Dermis microvascular lymphatic vessel endothelial cell (primary cell): ENCODE data around the gene CCNB2. TPM values are rescaled to one million over a fixed set of nuclear protein-coding genes. Genes with fewer than 3 reads are reported as not detected.
"Not testable (repeated sequence)": the region's sequence is repeated elsewhere in the genome, so short reads cannot be mapped to it uniquely, and the experiment has no call there.

Experiments used
- DNase-seq, 2 donors: peaks; one replicate each; pipeline versions ENCODE4 v3.0.0 to v3.0.0-alpha.2; 2010; ENCODE audit warnings: low read depth in 2 of 2
- total RNA-seq: library from RNA; depleted of rRNA; stranded (reverse); fragments of >200 nt; gene quantifications from 2 replicates; pipeline ENCODE4 v1.2.1, GENCODE V29; 2014

The CCNB2 gene
- total RNA-seq = 9.5 and 30.4 TPM in 2 replicates

DNA sequence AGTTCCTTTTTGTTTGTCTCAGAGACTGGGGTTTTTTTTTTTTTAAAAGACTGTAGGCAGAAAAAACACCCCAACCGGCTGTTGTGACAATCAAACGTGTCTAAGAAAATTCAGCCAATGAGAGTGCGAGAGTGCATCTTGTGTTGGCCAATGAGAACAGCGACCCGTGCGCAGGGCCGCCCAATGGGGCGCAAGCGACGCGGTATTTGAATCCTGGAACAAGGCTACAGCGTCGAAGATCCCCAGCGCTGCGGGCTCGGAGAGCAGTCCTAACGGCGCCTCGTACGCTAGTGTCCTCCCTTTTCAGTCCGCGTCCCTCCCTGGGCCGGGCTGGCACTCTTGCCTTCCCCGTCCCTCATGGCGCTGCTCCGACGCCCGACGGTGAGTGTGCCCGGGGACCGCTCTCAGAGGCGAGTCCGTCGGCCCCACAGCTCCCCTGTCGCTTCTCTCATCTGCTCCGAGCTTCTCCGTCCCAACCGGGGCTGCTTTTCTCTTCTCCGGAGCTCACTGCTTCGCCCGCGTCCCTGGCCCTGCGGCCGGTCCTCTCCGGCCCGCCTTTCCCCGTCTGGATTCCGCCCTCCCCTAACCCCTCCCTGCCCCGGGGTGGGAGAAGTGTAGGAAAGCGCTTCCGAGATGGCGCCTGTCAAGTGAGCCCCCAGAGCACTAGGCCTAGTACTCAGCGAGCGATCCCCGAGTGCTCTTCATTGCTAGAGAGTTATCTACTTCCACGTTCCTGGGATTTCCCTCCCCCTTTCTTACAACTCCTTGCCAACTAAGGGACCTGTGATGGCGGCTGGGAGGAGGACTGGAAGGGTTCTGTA is at the start of gene CCNB2:
CCNB2 (plus strand) TSS at position 235 of the 821 bp plus-strand sequence; CDS start at position 358, 123 bp downstream.
- peak; percentile 87 to 94 for DNase-seq

DNA sequence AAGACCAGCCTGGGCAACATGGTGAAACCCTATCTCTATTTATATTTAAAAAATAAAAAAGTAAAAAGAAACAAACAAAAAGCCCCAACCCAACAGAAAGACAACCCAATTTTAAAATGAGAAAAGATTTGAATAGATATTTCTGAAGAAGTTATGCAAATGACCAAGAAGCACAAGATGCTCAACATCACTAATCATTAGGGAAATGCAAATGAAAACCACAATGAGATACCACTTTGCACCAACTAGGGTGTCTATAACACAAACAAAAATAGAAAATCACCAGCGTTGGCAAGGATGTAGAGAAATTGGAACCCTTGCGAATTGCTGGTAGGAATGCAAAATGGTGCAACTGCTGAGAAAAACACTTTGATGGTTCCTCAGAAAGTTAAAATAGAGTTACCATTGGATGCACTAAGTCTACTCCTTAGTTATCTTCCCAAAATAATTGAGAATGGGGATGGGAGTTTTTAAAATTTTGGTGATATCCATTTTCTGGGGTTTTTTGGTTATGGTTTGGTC is 45.8 kb upstream of the CCNB2 start:
- no peak for DNase-seq

DNA sequence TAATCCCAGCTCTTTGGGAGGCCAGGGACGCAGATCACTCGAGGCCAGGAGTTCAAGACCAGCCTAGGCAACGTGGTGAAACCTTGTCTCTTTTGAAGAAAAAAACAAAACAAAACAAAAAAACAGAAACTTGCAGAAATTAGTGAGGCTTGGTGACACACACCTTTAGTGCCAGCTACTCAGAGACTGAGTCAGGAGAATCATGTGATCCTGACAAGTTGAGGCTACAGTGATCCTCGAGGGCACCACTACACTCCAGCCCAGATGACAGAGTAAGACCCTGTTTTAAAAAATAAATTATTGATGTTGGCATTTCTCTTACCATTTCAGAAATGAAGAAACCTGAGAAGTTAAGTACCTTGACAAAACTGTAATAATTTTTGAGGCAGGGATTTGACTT is 44.6 kb upstream of the CCNB2 start:
- no peak for DNase-seq

DNA sequence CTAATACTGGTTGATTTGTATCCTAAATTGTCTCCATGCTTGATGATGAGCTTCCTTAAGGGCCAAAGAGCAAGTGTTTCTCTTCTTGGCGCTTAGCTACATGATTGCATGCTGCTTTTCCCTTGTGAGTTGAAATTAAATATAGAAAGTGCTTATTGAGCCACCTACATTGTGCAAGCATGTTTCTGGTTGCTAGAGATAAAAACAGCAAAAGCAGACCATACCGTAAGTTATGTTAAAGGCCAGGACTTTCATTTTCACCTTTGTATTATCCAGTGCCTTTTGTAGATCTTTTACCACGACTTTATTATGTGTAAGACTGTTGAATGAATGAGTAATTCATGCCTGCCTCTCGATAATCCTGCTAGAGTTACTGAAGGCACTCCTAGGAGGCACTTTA is 41.9 kb upstream of the CCNB2 start:
- no peak for DNase-seq

DNA sequence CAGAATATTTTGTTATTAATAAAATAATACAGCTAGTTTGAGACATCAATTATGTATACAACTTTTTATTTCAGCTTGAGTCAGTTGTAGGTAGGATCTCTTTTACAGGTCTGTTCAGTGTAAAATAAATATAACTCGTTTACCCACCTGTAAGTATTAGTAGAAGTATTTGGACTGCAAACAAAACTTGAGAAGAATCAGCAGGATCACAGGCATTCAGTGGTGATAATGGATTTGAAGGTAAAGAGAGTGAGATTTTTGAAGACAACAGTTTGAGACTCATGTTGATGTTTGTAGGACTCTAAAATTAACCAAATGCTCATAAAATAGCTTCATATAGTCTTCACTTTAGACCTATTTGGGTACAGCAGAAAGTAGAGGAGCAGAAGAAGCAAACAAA is 35.5 kb upstream of the CCNB2 start:
- DNase-seq = no peak

DNA sequence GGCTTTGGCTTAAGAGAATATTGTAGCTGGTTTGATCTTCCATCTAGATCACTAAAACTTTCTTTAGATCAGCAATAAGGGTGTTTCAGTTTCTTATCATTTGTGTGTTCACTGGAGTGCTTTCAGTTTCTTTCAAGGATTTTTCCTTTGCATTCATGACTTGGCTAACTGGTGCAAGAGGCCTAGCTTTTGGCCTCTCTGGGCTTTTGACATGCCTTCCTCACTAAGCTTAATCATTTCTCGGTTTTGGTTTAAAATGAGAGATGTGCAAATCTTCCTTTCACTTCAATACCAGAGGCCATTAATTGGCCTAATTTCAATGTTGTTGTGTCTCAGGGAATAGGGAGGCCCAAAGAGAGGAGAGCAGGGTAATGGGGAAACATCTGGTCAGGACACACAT is 30.3 kb upstream of the CCNB2 start:
- no peak for DNase-seq

DNA sequence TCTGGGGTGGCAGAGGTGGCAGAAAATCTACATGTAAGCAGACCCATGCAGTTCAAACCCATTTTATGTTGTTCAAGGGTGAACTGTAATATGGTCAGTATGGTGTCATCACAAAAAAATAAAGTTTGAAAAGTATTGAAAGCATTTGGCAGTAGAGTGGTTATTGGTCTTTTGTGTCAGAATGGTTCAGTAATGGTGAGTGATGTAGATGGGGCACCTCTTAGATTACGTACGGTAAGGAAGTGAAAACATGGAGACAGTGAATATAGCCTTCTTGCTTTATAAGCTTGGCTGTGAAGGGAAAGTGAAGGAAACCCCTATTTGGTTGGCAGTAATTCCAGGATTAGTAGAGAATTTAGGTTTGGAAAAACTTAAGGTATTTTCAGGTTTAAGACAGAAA is 17.2 kb upstream of the CCNB2 start:
- no peak for DNase-seq

DNA sequence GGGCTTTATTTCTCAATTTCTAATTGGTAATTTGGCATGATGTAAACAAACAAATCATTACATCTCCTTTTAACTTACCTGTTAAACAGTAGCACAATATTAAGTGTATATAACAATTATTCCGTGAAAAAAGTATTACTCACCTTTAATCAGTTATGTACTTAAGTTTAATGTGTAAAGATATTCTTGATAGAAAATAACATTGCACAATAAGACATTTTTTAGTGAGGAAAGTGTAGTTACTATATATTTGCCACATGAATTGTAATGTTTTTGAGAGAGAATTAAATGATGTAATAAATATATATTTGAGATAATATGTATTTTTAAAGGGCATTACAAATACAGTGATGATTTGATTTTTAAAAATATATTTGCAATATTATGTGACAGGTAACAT is 10.9 kb upstream of the CCNB2 start:
- no peak for DNase-seq

DNA sequence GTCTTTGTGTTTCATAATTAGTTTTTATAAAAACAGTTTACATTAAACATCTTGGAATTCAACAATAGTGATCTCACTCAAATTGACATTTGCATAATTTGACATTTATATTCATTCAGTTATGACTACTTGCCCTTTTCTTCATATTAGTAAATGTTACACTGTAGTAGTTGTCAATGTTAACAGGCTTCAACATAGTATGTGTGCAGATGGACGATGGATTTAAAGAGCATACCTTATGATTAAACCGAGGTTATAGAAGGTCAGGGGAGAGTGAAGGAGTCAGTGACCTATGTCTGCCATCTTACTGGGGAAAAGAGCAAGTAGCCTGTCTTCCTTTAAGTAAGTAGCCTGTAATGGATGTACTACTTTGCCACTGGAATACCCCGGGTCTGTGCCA is 8.5 kb upstream of the CCNB2 start:
- DNase-seq = no peak

DNA sequence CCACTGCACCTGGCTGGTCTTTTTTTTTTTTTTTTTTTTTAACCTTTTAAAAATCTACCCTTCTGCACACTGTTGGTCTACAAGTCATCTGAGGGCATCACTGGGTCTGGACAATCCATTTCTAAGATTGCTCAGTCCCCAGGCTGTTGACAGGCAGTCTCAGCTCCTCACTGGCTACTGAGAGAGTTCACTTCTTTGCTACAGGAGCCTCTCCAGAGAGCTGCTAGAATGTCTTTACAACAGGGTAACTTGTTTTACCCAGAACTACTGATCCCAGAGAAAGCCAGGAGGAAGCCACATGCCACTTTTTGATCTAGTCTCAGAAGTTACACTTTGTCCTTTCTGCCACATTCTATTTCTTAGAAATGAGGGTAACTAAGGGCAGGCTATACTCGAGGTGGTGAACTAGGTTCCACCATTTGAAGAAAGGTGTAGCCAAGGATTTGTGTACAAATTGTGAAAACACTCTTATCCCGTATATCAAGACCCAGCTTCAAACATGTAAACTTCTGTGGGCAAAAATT is 5.7 kb upstream of the CCNB2 start:
- DNase-seq = no peak

DNA sequence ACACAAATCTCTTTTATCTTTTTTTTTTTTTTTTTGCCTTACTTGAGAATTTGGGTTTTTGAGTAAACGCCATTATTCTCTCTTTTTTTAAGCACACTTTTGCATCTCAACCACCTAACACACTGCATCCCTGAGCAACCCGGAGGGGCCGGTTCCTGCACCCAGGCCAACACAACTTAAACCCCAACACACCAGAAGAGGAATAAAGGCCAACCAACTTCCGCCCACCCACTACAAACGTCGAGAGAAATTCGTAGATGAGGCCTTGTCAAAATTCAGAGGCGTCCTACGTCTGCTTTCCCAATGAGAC is 389 bp upstream of the CCNB2 start:
- DNase-seq = no peak

DNA sequence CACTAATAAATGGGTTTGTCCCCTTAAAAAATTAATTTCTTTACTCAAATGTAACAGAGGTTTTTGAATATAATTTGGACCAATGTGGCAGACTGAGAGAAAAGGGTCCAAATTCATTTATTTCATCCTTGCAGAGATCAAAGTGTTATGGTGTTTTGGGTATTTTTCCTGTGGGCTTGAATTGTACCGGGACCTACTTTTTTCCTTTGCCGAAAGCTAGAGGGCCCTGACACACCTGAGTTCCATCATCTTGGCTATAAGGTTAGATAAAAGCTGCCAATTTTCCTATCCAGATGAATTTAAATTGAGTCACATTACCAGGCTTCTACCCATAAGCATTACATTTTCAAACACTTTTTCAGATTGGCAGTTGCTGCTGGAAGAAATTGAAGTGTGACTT is 908 bp downstream of the CCNB2 start:
- no peak for DNase-seq

DNA sequence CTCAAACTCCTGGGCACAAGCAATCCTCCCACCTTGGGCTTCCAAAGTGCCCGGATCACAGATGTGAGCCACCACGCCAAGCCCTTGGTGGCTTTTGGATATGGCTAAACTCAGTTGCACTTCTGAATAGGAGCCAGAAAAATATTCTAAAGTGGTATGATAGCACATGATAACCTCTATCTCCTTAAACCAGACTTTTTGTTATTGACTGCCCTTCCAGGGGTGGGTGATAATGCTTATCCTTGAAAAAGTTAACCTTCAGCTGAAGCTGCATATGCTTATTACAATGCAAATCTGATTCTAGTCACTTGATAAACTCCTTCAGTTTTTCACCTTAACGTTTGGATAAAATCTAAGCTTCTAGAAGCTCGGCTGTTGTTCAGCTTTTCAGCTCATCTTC is 6.3 kb downstream of the CCNB2 start:
- no peak for DNase-seq

DNA sequence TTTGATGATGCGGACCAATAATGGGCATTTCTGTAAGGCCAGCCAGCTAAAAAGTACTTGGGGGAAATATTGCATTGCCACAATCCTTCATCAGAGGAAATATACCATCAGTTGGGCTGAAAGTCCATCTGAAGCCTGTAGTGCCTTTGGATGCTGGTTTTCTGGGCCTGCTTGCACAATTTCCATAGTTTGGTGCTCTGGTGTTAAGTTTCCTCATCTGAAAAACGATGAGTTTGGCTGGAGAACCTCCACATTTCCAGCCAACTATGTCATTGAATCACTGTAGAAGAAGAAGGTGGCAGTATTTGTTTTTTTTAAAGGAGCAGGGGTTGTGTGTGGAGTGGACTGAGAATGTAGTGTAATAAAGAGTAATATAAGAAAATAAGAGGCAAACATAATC is 10.1 kb downstream of the CCNB2 start:
- no peak for DNase-seq

DNA sequence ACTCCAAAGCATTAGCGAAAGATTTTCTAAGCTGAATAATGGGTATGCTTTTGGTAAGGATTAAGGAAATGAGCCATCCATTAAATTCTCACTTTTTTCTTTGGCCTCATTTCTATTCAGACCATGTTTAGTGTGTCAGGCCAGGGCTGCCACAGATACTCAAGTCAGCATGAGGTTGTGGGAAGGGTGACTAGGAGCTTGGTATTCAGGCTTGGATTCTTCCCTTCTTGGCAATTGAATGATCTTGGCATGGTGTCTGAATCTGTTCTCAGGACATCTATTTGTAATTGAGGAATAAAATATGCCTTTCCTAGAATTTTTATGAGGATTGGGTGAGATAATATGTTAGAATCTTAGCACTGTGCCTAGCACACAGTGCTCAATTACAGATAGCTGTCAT is 11.2 kb downstream of the CCNB2 start:
- DNase-seq = no peak

DNA sequence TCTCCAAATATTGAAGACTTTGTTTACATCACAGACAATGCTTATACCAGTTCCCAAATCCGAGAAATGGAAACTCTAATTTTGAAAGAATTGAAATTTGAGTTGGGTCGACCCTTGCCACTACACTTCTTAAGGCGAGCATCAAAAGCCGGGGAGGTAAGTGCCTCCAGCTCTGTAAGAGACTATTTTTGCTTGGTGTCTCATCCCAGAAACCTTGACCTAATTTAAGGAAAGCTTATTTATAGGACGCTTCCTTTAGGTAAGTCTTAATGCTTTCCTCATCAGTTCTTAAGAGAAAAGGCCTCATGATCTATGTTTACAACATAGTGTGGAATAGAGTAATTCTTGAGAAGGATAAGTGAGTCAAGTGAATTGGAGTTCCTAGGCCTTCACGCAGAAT is 11.8 kb downstream of the CCNB2 start:
- no peak for DNase-seq

DNA sequence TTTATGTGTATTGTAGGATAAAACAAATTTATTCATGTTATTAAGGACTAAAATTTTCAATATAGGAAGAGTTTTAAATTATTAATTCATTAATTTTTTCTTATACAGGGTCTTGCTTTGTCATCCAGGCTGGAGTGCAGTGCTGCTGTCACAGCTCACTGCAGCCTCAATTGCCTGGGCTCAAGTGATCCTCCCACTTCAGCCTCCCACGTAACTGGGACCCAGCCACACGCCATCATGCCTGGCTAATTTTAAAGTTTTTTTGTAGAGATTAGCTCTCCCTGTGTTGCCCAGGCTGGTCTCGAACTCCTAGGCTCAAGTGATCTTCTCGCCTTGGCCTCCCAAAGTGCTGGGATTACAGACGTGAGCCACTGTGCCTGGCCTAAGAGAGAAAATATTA is 14.7 kb downstream of the CCNB2 start:
- DNase-seq = no peak

DNA sequence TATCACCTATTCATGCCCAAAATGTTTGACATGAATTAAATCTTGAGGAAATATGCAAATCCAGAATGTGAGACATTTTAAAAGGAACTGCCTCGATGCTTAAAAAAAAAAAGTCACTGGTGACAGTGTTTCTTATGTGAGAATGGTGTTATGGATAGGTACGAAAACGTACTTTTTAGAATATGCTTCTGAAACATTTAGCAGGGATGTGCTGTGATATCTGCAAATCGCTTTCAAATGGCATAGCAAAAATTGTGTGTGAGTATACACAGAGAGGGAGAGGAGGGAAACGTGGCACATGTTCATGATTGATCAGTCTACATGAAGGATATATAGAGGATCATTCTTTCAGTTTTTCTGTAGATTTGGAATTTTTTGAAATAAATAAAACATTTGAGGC is 16.0 kb downstream of the CCNB2 start:
- DNase-seq = no peak

DNA sequence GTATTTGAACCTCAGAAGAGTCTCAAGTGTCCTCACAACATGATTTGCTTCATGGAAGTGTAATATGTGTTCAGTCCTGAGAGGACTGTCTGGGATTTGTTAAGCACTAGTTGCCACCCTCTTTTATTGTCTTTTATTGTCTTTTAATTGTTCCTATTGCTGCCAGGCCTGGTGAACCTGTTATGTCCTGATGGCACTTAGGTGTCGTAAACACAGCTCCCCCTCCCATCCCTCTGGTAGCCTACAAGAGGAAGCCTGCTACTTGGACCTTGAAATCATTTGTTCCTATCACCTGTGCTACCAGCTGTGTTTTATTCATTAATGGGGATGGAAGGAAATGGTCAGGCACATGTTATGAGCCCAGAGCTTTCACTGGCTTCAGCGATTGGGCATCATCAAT is 19.3 kb downstream of the CCNB2 start:
- DNase-seq = no peak

DNA sequence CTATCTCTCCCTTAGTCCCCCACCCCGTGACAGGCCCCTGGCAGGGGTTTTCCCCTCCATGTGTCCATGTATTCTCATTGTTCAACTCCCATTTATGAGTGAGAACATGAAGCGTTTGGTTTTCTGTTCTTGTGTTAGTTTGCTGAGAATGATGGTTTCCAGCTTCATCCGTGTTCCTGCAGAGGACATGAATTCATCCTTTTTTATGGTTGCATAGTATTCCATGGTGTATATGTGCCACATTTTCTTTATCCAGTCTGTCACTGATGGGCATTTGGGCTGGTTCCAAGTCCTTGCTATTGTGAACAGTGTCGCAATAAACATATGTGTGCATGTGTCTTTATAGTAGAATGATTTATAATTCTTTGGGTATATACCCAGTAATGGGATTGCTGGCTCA is 20.7 kb downstream of the CCNB2 start:
- not testable (repeated sequence) for DNase-seq

DNA sequence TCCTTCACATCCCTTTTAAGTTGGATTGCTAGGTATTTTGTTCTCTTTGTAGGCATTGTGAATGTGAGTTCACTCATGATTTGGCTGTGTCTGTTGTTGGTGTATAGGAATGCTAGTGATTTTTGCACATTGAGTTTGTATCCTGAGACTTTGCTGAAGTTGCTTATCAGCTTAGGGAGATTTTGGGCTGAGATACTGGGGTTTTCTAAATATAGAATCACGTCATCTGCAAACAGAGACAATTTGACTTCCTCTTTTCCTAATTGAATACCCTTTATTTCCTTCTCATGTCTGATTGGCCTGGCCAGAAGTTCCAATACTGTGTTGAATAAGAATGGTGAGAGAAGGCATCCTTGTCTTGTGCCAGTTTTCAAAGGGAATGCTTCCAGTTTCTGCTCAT is 22.3 kb downstream of the CCNB2 start:
- not testable (repeated sequence) for DNase-seq

DNA sequence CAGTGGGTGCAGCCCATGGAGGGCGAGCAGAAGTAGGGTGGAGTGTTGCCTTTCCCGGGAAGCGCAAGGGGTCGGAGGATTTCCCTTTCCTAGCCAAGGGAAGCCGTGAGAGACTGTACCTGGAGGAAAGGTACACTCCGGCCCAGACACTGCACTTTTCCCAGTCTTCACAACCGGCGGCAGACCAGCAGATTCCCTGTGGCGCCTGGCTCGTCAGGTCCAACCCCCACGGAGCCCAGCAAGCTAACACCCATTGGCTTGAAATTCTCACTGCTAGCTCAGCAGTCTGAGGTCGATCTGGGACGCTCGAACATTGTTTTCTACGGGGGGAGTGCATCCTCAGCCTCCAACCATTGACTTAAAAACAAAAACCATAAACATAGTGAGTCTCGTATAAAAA is 26.5 kb downstream of the CCNB2 start:
- no peak for DNase-seq

DNA sequence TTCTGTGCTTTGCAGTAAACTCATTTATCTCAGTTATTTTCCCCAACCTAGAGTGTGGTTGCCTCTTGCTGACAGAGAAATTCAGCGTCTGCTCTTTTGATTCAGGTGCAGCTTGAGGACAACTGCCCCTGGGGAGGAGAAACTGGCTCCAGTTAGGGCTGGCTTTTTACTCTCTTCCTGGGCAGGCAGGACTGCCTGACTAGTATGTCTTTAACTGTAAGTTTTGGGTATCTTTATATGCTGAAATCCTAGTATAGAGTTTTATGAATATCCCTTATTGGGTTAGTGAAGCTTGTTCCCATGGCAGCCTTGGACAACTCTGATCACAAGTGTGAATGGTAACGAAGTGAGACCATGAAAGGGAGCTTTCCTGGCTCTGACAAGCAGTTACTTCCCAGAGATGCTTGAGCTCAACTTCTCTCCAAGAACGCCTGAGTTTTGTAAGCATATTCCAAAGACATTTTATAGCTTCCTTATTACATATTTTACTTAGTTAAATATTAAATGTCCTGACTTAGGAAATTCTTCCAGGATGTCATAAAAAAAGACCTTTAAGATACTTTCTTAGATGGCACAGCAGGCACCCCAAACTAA is 27.1 kb downstream of the CCNB2 start:
- no peak for DNase-seq
